ENCODE data around the gene SLC30A1.
"Not testable (repeated sequence)": the region's sequence is repeated elsewhere in the genome, so short reads cannot be mapped to it uniquely, and the experiment has no call there.

SLC30A1 gene

GRCh38 chr1:211578640-211579439, at the start of gene SLC30A1:
Gene SLC30A1 (minus strand): TSS chr1:211579161. CDS start chr1:211578612, 549 bp downstream.
- DNase-seq, result peak; percentile 98

- no peak for DNase-seq
These were observed 49.5 kb upstream of the SLC30A1 start for GRCh38 chr1:211628417-211628816.

GRCh38 chr1:211627259-211627658, 48.3 kb upstream of the SLC30A1 start:
- DNase-seq, result no peak

GRCh38 chr1:211625866-211626265, 46.9 kb upstream of the SLC30A1 start:
- DNase-seq, result not testable (repeated sequence)

- DNase-seq, result no peak
These were observed 46.1 kb upstream of the SLC30A1 start for GRCh38 chr1:211625040-211625439.

- no peak for DNase-seq
These were observed 44.6 kb upstream of the SLC30A1 start for GRCh38 chr1:211623515-211623914.

- DNase-seq, result no peak
These were observed 42.7 kb upstream of the SLC30A1 start for GRCh38 chr1:211621447-211622198.

GRCh38 chr1:211620097-211620496, 41.1 kb upstream of the SLC30A1 start:
- no peak for DNase-seq

GRCh38 chr1:211619033-211619996, 40.4 kb upstream of the SLC30A1 start:
- no peak for DNase-seq

GRCh38 chr1:211616965-211617297, 38.0 kb upstream of the SLC30A1 start:
- DNase-seq, result no peak

GRCh38 chr1:211616231-211616964, 37.4 kb upstream of the SLC30A1 start:
- no peak for DNase-seq

GRCh38 chr1:211614615-211615014, 35.7 kb upstream of the SLC30A1 start:
- DNase-seq, result no peak

GRCh38 chr1:211613951-211614350, 35.0 kb upstream of the SLC30A1 start:
- DNase-seq, result no peak

- DNase-seq, result no peak
These were observed 34.4 kb upstream of the SLC30A1 start for GRCh38 chr1:211613108-211613947.

GRCh38 chr1:211612786-211613107, 33.8 kb upstream of the SLC30A1 start:
- no peak for DNase-seq

GRCh38 chr1:211611818-211612217, 32.9 kb upstream of the SLC30A1 start:
- no peak for DNase-seq

- DNase-seq, result peak; percentile 20
These were observed 32.0 kb upstream of the SLC30A1 start for GRCh38 chr1:211610779-211611556.

- DNase-seq, result no peak
These were observed 30.4 kb upstream of the SLC30A1 start for GRCh38 chr1:211609120-211610024.

GRCh38 chr1:211607754-211608473, 29.0 kb upstream of the SLC30A1 start:
- DNase-seq, result no peak
